Stomach (tissue), 9 donors: ENCODE results near the gene ZNF469. TPM values are rescaled to one million over a fixed set of nuclear protein-coding genes. Genes with fewer than 3 reads are reported as not detected.
"Not testable (repeated sequence)": the region's sequence is repeated elsewhere in the genome, so short reads cannot be mapped to it uniquely, and the experiment has no call there.

Experiments used
- DNase-seq, 2 donors: peaks; one replicate each; pipeline versions ENCODE4 v3.0.0 to v3.0.0-alpha.2; 2013 to 2019
- H3K27ac ChIP-seq, 5 donors: fragments of 200-600 bp in 4 of 5; sonication (generic) in 4 of 5; one replicate each; pipeline ENCODE4 v1.5.1; 2013 to 2019; ENCODE audit warnings: mild to moderate bottlenecking in 1 of 5, moderate library complexity in 1 of 5
- H3K27me3 ChIP-seq, 3 donors: fragments of 200-600 bp; sonication (generic); one replicate each; pipeline ENCODE4 v1.5.1; 2017 to 2019; ENCODE audit warnings: mixed run types in 1 of 3
- H3K36me3 ChIP-seq, 4 donors: fragments of 200-600 bp; sonication (generic); 1 replicate in 3 of 4; 2 replicates in 1 of 4; pipeline ENCODE4 v1.5.1; 2016 to 2019
- H3K4me1 ChIP-seq, 4 donors: fragments of 200-600 bp; sonication (generic); one replicate each; pipeline ENCODE4 v1.5.1; 2016 to 2019
- H3K4me3 ChIP-seq, 4 donors: fragments of 200-600 bp; sonication (generic) in 3 of 4; one replicate each; pipeline ENCODE4 v1.5.1; 2016 to 2019; ENCODE audit warnings: mild to moderate bottlenecking in 1 of 4
- H3K9me3 ChIP-seq, 4 donors: fragments of 200-600 bp; sonication (generic); one replicate each; pipeline ENCODE4 v1.5.1; 2016 to 2019
- EP300 ChIP-seq: sonication (generic); formaldehyde crosslinking; IDR thresholded peaks from one replicate; pipeline ENCODE4 v1.6.1; 2017; ENCODE audit warnings: antibody characterized with exemption
- POLR2A ChIP-seq, 4 donors: fragments of 450-650 bp; IDR thresholded peaks; one replicate each; pipeline ENCODE4 v1.6.1; 2016; ENCODE audit warnings: antibody characterized with exemption in 4 of 4, control low read depth in 2 of 4, mild to moderate bottlenecking in 1 of 4, moderate library complexity in 1 of 4
- POLR2AphosphoS5 ChIP-seq, 3 donors: sonication (generic); formaldehyde crosslinking; IDR thresholded peaks; one replicate each; pipeline ENCODE4 v1.6.1; 2016; ENCODE audit warnings: antibody characterized with exemption in 3 of 3
- WGBS, 5 donors: extraction: QIAGEN DNeasy Blood & Tissue Kit in 3 of 5; methylation state at CpG; one replicate each; pipeline versions ENCODE4 v1.1.5 to v1.1.7; 2013 to 2018; 5-methylcytosine and 5-hydroxymethylcytosine counted together
- intact Hi-C: fragments of 100-400 bp; cut with DNase I; formaldehyde crosslinking; loops from one replicate; pipeline ENCODE4 v1.15.1; 2023; ENCODE audit warnings: low total_unique reads
- polyA plus RNA-seq, 3 donors: library from polyadenylated mRNA; stranded (reverse); fragments of 200-250 nt; gene quantifications; one replicate each; pipeline ENCODE4 v1.2.3, GENCODE V29; 2013
- total RNA-seq, 5 donors: library from RNA; depleted of rRNA; stranded (reverse); fragments of >200 nt; gene quantifications; one replicate each; pipeline versions ENCODE4 v1.1.0 to v1.2.3, GENCODE V29; 2014 to 2016
- TF ChIP-seq, protein P1 (sequence below), 7 experiments: fragments of 450-650 bp in 4 of 7; fragments of 200-600 bp in 3 of 7; sonication (generic) in 3 of 7; IDR thresholded peaks; one replicate each; pipeline ENCODE4 v1.5.1; 2016 to 2019; ENCODE audit warnings: antibody characterized with exemption in 7 of 7, control low read depth in 2 of 7, mild to moderate bottlenecking in 1 of 7
- donor health status: healthy with polysubstance abuse.
- donor health status: Bipolar disorder and iron deficiency.
- donor health status: healthy.

ZNF469 gene
- total and polyA plus RNA-seq, 8 donors = under 0.01 to 6.2 (median 0.24) TPM

DNA sequence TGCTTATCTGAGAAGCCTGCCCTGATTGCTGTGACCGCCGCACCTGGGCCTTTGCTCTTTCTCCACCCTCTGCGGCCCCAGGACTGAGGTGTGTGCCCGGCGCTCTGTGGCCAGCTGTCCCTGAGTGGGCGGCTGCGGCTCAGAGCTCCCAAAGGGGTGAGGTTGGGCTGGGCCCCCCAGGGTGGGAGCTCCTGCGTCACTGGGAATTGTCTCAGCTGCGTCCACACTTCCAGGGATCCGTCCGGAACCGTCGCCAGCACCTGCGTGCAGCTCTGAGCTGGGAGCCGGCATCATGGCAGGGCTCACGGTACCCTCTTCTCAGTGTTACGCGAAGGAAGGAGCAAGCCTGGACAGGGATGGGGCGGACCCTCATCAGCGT lies 24.3 kb downstream of the ZNF469 start:
- Histone ChIP-seq H3K27me3 (peaks cover 0 to 10% (median 0%) of the 10 kb centered on the region in 3 donors), H3K4me3 (no peak overlapping the region), H3K27ac (no peak overlapping the region), H3K36me3 (no peaks in the 10 kb centered on the region), H3K4me1 (peaks cover 9 to 15% (median 14%) of the 10 kb centered on the region in 4 donors), H3K9me3 (no peaks in the 10 kb centered on the region)
- WGBS, 5 donors = 87 to 96% (median 93%) methylated on average over 18 to 20 of the region's 20 CpGs
- TF ChIP-seq POLR2AphosphoS5 (IDR thresholded peaks at IDR 0.05) (no peak), EP300 (no peak), POLR2A (IDR thresholded peaks at IDR 0.05) (no peak)
- TF ChIP-seq, protein P1, sequence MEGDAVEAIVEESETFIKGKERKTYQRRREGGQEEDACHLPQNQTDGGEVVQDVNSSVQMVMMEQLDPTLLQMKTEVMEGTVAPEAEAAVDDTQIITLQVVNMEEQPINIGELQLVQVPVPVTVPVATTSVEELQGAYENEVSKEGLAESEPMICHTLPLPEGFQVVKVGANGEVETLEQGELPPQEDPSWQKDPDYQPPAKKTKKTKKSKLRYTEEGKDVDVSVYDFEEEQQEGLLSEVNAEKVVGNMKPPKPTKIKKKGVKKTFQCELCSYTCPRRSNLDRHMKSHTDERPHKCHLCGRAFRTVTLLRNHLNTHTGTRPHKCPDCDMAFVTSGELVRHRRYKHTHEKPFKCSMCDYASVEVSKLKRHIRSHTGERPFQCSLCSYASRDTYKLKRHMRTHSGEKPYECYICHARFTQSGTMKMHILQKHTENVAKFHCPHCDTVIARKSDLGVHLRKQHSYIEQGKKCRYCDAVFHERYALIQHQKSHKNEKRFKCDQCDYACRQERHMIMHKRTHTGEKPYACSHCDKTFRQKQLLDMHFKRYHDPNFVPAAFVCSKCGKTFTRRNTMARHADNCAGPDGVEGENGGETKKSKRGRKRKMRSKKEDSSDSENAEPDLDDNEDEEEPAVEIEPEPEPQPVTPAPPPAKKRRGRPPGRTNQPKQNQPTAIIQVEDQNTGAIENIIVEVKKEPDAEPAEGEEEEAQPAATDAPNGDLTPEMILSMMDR (IDR thresholded peaks at IDR 0.05) = no peak
- no peak for DNase-seq
- intact Hi-C loops = no loop called here

DNA sequence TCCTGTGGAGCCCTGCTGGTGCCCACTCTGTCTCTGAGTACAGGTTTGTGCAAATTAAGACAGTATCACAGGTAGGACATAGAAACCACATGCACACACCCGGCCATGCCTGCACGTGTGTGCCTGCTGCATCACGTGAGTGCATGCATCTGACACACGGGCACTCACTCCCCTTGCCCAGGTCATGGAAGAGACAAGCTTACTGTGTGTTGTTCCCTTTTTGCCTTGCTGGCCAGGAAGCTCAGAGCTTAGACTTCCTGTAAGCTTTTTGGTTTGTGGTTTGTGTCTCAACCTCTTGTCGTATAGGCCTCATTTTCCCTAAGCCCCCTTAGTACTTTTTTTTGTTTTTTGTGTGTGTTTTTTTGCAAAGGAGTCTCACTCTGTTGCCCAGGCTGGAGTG lies 25.0 kb downstream of the ZNF469 start:
- H3K4me1 ChIP-seq = peaks cover 9 to 15% (median 14%) of the 10 kb centered on the region in 4 donors
- DNase-seq = no peak
- H3K4me3 ChIP-seq = no peak overlapping the region
- TF ChIP-seq POLR2A (IDR thresholded peaks at IDR 0.05) (no peak), POLR2AphosphoS5 (IDR thresholded peaks at IDR 0.05) (no peak), EP300 (no peak)
- TF ChIP-seq, protein P1 (IDR thresholded peaks at IDR 0.05) = no peak
- peaks cover 0 to 10% (median 0%) of the 10 kb centered on the region in 3 donors for H3K27me3 ChIP-seq
- no peaks in the 10 kb centered on the region for H3K36me3 ChIP-seq
- H3K27ac ChIP-seq = no peak overlapping the region
- WGBS, 5 donors = 65 to 93% (median 82%) methylated on average over 5 of the region's 5 CpGs
- no peaks in the 10 kb centered on the region for H3K9me3 ChIP-seq
- intact Hi-C loops = no loop called here

DNA sequence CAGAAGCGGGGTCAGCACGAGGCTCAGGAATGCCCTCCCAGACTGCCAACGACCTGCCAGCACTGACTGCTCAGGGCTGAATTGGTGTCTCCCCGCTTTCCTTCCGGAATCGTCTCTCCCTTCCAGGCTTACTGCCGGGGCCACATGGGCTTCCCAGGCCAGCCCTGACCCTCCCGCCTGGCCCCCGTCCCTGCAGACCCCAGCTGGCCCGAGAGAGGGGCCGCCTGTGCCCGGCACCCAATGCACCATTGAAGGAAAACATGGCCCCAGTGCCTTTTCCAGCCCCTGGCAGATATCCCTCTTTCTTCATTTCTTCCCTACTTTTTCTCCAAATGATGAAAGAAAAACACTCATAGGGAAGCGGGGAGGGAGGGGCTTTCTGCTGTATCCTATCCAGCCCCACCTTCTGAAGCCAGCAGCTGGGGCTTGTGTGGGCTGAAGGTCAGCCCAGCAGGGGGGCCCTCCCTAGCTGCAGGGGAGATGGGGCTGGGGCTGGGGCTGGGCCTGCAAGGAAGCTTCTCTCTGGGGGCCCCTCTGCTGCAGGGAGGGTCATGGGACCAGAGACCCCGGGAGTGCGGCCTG lies 25.9 kb downstream of the ZNF469 start:
- Histone ChIP-seq H3K9me3 (no peaks in the 10 kb centered on the region), H3K4me3 (no peak overlapping the region), H3K4me1 (peaks cover 9 to 15% (median 14%) of the 10 kb centered on the region in 4 donors), H3K27ac (no peak overlapping the region), H3K36me3 (no peaks in the 10 kb centered on the region), H3K27me3 (peaks cover 0 to 10% (median 0%) of the 10 kb centered on the region in 3 donors)
- intact Hi-C loops = no loop called here
- peak in 1 of 2 donors; percentile 30 for DNase-seq
- no peak for TF ChIP-seq POLR2AphosphoS5 (IDR thresholded peaks at IDR 0.05)
- TF ChIP-seq, protein P1 (IDR thresholded peaks at IDR 0.05) = no peak
- no peak for TF ChIP-seq EP300
- no peak for TF ChIP-seq POLR2A (IDR thresholded peaks at IDR 0.05)
- 83 to 88% (median 84%) methylated on average over 15 of the region's 15 CpGs for WGBS, 5 donors

DNA sequence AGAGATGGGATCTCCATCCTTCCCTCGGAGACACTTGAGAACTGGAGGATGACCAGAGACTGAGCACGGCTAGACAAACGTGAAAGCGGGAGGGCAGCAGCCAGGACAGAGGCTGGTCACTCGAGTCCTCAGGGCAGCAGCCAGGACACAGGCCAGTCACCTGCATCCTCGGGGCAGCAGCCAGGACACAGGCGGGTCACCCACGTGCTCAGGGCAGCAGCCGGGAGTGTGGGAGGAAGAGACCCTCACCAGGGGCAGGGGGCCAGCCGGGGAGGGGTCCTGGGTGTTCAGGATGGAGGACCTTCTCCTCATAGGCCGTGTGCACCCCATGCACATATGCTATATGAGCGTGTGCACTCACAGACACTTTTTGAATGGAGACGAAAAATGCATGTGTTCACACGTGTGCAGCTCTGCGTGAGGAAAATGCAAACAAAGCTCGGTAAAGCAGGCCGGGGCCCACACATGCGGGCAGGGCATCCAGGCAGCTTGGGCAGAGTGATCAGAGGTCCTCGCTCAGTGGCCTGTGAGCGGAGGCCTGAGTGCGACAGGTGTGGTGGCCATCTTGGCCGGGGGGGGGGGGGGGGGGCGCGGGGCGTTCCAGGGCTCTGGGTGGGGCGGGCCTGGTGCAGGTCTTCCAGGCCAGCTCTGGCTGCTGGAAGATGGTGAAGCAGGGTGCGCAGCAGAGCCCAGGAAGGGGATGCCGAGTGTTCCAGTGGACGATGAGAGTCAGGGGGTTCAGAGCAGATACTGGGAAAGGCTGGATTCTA lies 26.7 kb downstream of the ZNF469 start:
- no peak overlapping the region for H3K27ac ChIP-seq
- no peaks in the 10 kb centered on the region for H3K9me3 ChIP-seq
- no peak for DNase-seq
- H3K4me3 ChIP-seq = no peak overlapping the region
- 64 to 78% (median 74%) methylated on average over 24 to 29 of the region's 29 CpGs for WGBS, 5 donors
- TF ChIP-seq POLR2AphosphoS5 (IDR thresholded peaks at IDR 0.05) (no peak), EP300 (no peak)
- TF ChIP-seq, protein P1 (IDR thresholded peaks at IDR 0.05) = no peak
- H3K36me3 ChIP-seq = no peaks in the 10 kb centered on the region
- peaks cover 9 to 15% (median 14%) of the 10 kb centered on the region in 4 donors for H3K4me1 ChIP-seq
- H3K27me3 ChIP-seq = peaks cover 0 to 10% (median 0%) of the 10 kb centered on the region in 3 donors
- intact Hi-C loops = no loop called here

DNA sequence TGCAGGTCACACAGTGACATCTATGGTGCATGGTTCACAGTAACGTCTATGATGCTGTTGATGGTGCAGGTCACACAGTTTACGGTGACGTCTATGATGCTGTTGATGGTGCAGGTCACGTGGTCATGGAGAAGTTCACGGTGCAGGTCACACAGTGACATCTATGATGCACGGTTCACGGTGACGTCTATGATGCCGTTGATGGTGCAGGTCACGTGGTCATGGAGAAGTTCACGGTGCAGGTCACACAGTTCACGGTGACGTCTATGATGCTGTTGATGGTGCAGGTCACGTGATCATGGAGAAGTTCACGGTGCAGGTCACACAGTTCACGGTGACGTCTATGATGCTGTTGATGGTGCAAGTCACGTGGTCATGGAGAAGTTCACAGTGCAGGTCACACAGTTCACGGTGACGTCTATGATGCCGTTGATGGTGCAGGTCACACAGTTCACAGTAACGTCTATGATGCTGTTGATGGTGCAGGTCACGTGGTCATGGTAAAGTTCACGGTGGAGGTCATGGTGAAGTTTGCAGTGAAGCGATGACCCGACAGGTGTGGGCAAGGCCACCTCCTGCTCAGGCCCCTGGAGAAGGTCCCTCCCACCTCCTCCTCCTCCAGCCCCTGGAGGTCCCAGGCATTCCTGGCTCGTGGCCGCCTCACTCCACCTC lies 27.7 kb downstream of the ZNF469 start:
- H3K36me3 ChIP-seq, DNase-seq, H3K9me3 ChIP-seq, H3K27ac ChIP-seq, H3K27me3 ChIP-seq, H3K4me3 ChIP-seq, intact Hi-C loops: not testable (repeated sequence)
- WGBS, 5 donors = 94 to 96% (median 96%) methylated on average over 28 of the region's 28 CpGs
- peaks cover 9 to 11% (median 10%) of the 10 kb centered on the region in 4 donors for H3K4me1 ChIP-seq
